Endothelial cell of umbilical vein (primary cell): ENCODE results near the gene SNCAIP. TPM values are rescaled to one million over a fixed set of nuclear protein-coding genes. Genes with fewer than 3 reads are reported as not detected.

Experiments used
- BruUV-seq: library from RNA; stranded (reverse); fragments of 400-500 nt; replicated peaks from 2 replicates; lab custom pipeline; 2021; lab: Mats Ljungman, UMichigan
- CTCF ChIA-PET: fragments of 300-600, 350-600 bp; sonication (Branson Sonifier 250); formaldehyde crosslinking; loops from one replicate; lab custom pipeline; 2021; ENCODE audit warnings: antibody characterized with exemption, inconsistent platforms; lab: Charles Lee
- POLR2A ChIA-PET: fragments of 300-600, 350-600 bp; sonication (Branson Sonifier 250); formaldehyde crosslinking; loops from one replicate; lab custom pipeline; 2021; ENCODE audit warnings: antibody characterized with exemption, inconsistent platforms; lab: Charles Lee
- DNase-seq: peaks from one replicate; pipeline ENCODE4 v3.0.0-alpha.2; 2011; ENCODE audit warnings: low read depth, low spot score
- FAIRE-seq: peaks from 2 replicates; lab custom pipeline; 2011; peaks lifted over from hg19 to GRCh38; lab: Jason Lieb, UNC
- H2AFZ ChIP-seq: 2 replicates; pipeline ENCODE4 v1.6.0; 2012; ENCODE audit warnings: low read depth, low read length, control low read depth, inconsistent platforms
- H3K27ac ChIP-seq: 2 replicates; pipeline ENCODE4 v1.5.1; 2011; ENCODE audit warnings: low read depth, mild to moderate bottlenecking, control low read depth, low read length, moderate library complexity; ENCODE audit not compliant: insufficient read depth
- H3K27me3 ChIP-seq, 2 experiments: 2 replicates each; pipeline versions ENCODE4 v1.6.0 to v1.6.1; 2011; ENCODE audit warnings: low read length in 2 of 2, mixed read lengths in 1 of 2; ENCODE audit not compliant: control insufficient read depth in 2 of 2, insufficient read depth in 2 of 2
- H3K36me3 ChIP-seq, 2 experiments: 2 replicates in 1 of 2; 3 replicates in 1 of 2; pipeline ENCODE4 v1.5.1; 2011; ENCODE audit warnings: low read length in 2 of 2, mild to moderate bottlenecking in 1 of 2, moderate library complexity in 1 of 2; ENCODE audit not compliant: control insufficient read depth in 2 of 2, insufficient read depth in 2 of 2; ENCODE audit errors: extremely low read depth in 1 of 2
- H3K4me1 ChIP-seq: 3 replicates; pipeline ENCODE4 v1.5.1; 2011; ENCODE audit warnings: mild to moderate bottlenecking, low read length; ENCODE audit not compliant: control insufficient read depth, insufficient read depth; ENCODE audit errors: extremely low read depth
- H3K4me2 ChIP-seq: 2 replicates; pipeline ENCODE4 v1.6.1; 2011; ENCODE audit warnings: low read length, control low read depth, mixed read lengths; ENCODE audit not compliant: insufficient read depth
- H3K4me3 ChIP-seq, 3 experiments: fragments of 200-600 bp in 1 of 3; sonication (generic), shearing (Covaris generic) in 1 of 3; replicated peaks in 1 of 3; 2 replicates each; pipeline ENCODE4 v1.5.1; 2011 to 2016; ENCODE audit warnings: control low read depth in 3 of 3, low read length in 3 of 3, mild to moderate bottlenecking in 2 of 3, inconsistent platforms in 1 of 3, low read depth in 1 of 3, moderate library complexity in 1 of 3; ENCODE audit not compliant: insufficient read depth in 1 of 3
- H3K79me2 ChIP-seq: 2 replicates; pipeline ENCODE4 v1.6.0; 2012; ENCODE audit warnings: low read length, inconsistent platforms; ENCODE audit not compliant: control insufficient read depth, insufficient read depth
- H3K9ac ChIP-seq: replicated peaks from 2 replicates; pipeline ENCODE3; 2011; ENCODE audit warnings: low read length, control low read depth; ENCODE audit not compliant: insufficient read depth; ENCODE audit errors: extremely low read depth
- H3K9me1 ChIP-seq: replicated peaks from 3 replicates; pipeline ENCODE4 v1.6.0; 2011; ENCODE audit warnings: mild to moderate bottlenecking, low read length; ENCODE audit not compliant: control insufficient read depth, insufficient read depth; ENCODE audit errors: extremely low read depth
- H3K9me3 ChIP-seq: replicated peaks from 2 replicates; pipeline ENCODE4 v1.5.1; 2012; ENCODE audit warnings: low read length, inconsistent platforms; ENCODE audit not compliant: control insufficient read depth, insufficient read depth
- H4K20me1 ChIP-seq: replicated peaks from 2 replicates; pipeline ENCODE3; 2011; ENCODE audit warnings: mild to moderate bottlenecking, low read length; ENCODE audit not compliant: control insufficient read depth, insufficient read depth; ENCODE audit errors: extremely low read depth
- CTCF ChIP-seq, 2 donors: IDR thresholded peaks; 1 replicate in 1 of 2; 2 replicates in 1 of 2; pipeline ENCODE4 v1.5.1; 2011; ENCODE audit warnings: low read length in 2 of 2, mild to moderate bottlenecking in 2 of 2, moderate library complexity in 2 of 2, control low read depth in 1 of 2, inconsistent platforms in 1 of 2, low read depth in 1 of 2; ENCODE audit not compliant: insufficient read depth in 1 of 2; ENCODE audit errors: extremely low read depth in 1 of 2
- EZH2 ChIP-seq: IDR thresholded peaks from 2 replicates; pipeline ENCODE4 v1.6.1; 2012; ENCODE audit warnings: borderline replicate concordance, low read depth, mild to moderate bottlenecking, moderate library complexity, low read length, inconsistent platforms; ENCODE audit not compliant: severe bottlenecking
- FOS ChIP-seq: IDR thresholded peaks from 2 replicates; pipeline ENCODE4 v1.6.1; 2011; ENCODE audit warnings: mild to moderate bottlenecking, low read length, moderate library complexity, borderline replicate concordance; ENCODE audit not compliant: insufficient read depth
- GATA2 ChIP-seq: IDR thresholded peaks from 2 replicates; pipeline ENCODE4 v1.7.0; 2011; ENCODE audit warnings: low read depth, mild to moderate bottlenecking, moderate library complexity, mixed read lengths, low read length; ENCODE audit not compliant: insufficient read length, insufficient read depth
- JUN ChIP-seq: IDR thresholded peaks from 2 replicates; pipeline ENCODE4 v1.6.1; 2011; ENCODE audit warnings: borderline replicate concordance, low read depth; ENCODE audit not compliant: insufficient read length, insufficient read depth
- MAX ChIP-seq: IDR thresholded peaks from 2 replicates; pipeline ENCODE4 v1.6.1; 2011; ENCODE audit not compliant: insufficient read depth, insufficient read length
- MYC ChIP-seq: IDR thresholded peaks from one replicate; pipeline ENCODE4 v1.6.1; 2011; ENCODE audit warnings: mild to moderate bottlenecking, low read depth, low read length
- POLR2A ChIP-seq: IDR thresholded peaks from 2 replicates; pipeline ENCODE4 v1.6.1; 2012; ENCODE audit warnings: low read depth, mild to moderate bottlenecking, control low read depth, low read length
- POLR2AphosphoS5 ChIP-seq: IDR thresholded peaks from 2 replicates; pipeline ENCODE4 v1.6.1; 2012; ENCODE audit warnings: low read depth, mild to moderate bottlenecking, control low read depth, low read length, moderate library complexity; ENCODE audit not compliant: insufficient read depth
- dilution Hi-C: fragments of 300-500 bp; cut with MboI; formaldehyde crosslinking; loops from one replicate; pipeline ENCODE4 v1.15.0; 2019; ENCODE audit warnings: low sequenced_read_pairs; ENCODE audit not compliant: extremely low pct_ligation_motif_present
- intact Hi-C: fragments of 100-400 bp; cut with micrococcal nuclease; formaldehyde crosslinking; loops from one replicate; pipeline ENCODE4 v1.10.0; 2022
- polyA plus RNA-seq, 4 experiments: library from polyadenylated mRNA; depleted of rRNA in 3 of 4; stranded (reverse) in 3 of 4; unstranded in 1 of 4; fragments of >200 nt; gene quantifications; 2 replicates each; pipeline versions ENCODE4 v1.2.1 to v1.2.3, GENCODE V29; 2011 to 2012; ENCODE audit warnings: missing spikeins in 1 of 4
- total RNA-seq: library from RNA; stranded (reverse); gene quantifications from 2 replicates; pipeline ENCODE4 v1.2.3, GENCODE V29; 2021

SNCAIP gene
- total and polyA plus RNA-seq, 2 donors (not counting 3 experiments of a cell fraction or from before 2014, with no cell fraction given) = 13.1 to 42.0 TPM

GRCh38 chr5:122319897-122320296 is 7.9 kb downstream of the SNCAIP start:
- no TSS peak for BruUV-seq

More at GRCh38 chr5:122319897-122320296, 7.9 kb downstream of the SNCAIP start:
- Histone ChIP-seq H4K20me1 (no peaks in the 10 kb centered on the region), H3K4me2 (no peak overlapping the region), H3K36me3 (peaks cover 0 to 3% of the 10 kb centered on the region in 2 experiments), H3K9ac (no peak overlapping the region), H3K79me2 (no peaks in the 10 kb centered on the region), H3K4me1 (peaks cover 9% of the 10 kb centered on the region), H2AFZ (no peak overlapping the region), H3K27ac (no peak overlapping the region), H3K9me1 (no peaks in the 10 kb centered on the region), H3K9me3 (no peaks in the 10 kb centered on the region), H3K27me3 (no peaks in the 10 kb centered on the region), H3K4me3 (no peak overlapping the region)
- TF ChIP-seq JUN (no peak), MAX (no peak), FOS (no peak), EZH2 (no peak), GATA2 (no peak), POLR2AphosphoS5 (no peak), MYC (no peak), POLR2A (no peak), CTCF (IDR thresholded peaks at IDR 0.05; ENCODE audit: extremely low read depth in 1 of 2, insufficient read depth in 1 of 2, low read depth in 1 of 2, low read length in 2 of 2) (no peak)
- dilution Hi-C loops (no loop called here), intact Hi-C loops (loop anchor here (10.0 kb wide), 1 partner anchor 715 kb away; the partner anchor contains the start of gene PPIC)
- FAIRE-seq (no peak), DNase-seq (no peak)
- ChIA-PET POLR2A (no interaction called here), CTCF (interaction anchor here (1.2 to 2.0 kb wide), 3 partner anchors 15 to 27 kb away, joined by 3 to 5 read pairs (median 4); no protein-coding TSS in a partner anchor)
